HG03342 (cell line): ENCODE results near the gene EML4.

Source experiments
- ATAC-seq: cut with Tn5 transposase; IDR thresholded peaks from one replicate; pipeline ENCODE4 v1.9.1; 2021; ENCODE audit warnings: mild to moderate bottlenecking, moderate library complexity; ENCODE audit not compliant: unreplicated experiment

The EML4 gene

GRCh38 chr2:42220566-42220965 lies 51.4 kb downstream of the EML4 start:
- ATAC-seq: no peak

GRCh38 chr2:42223067-42223854 lies 54.1 kb downstream of the EML4 start:
- ATAC-seq: no peak

GRCh38 chr2:42223855-42224268 lies 54.7 kb downstream of the EML4 start:
- ATAC-seq: no peak

- no peak for ATAC-seq
Observed at GRCh38 chr2:42224422-42225067, 55.4 kb downstream of the EML4 start.

GRCh38 chr2:42225573-42225972 lies 56.4 kb downstream of the EML4 start:
- no peak for ATAC-seq

- no peak for ATAC-seq
Observed at GRCh38 chr2:42227491-42227890, 58.3 kb downstream of the EML4 start.

- no peak for ATAC-seq
Observed at GRCh38 chr2:42228101-42228500, 58.9 kb downstream of the EML4 start.

- no peak for ATAC-seq
Observed at GRCh38 chr2:42229949-42230348, 60.8 kb downstream of the EML4 start.

GRCh38 chr2:42230891-42231290 lies 61.7 kb downstream of the EML4 start:
- no peak for ATAC-seq

- ATAC-seq: no peak
Observed at GRCh38 chr2:42232024-42232423, 62.9 kb downstream of the EML4 start.

GRCh38 chr2:42233976-42234441 lies 64.9 kb downstream of the EML4 start:
- no peak for ATAC-seq

- no peak for ATAC-seq
Observed at GRCh38 chr2:42236911-42237310, 67.8 kb downstream of the EML4 start.

- peak; percentile 89 for ATAC-seq
Observed at GRCh38 chr2:42238644-42239288, 69.6 kb downstream of the EML4 start.

GRCh38 chr2:42239289-42239661 lies 70.1 kb downstream of the EML4 start:
- ATAC-seq: no peak

GRCh38 chr2:42239811-42240210 lies 70.7 kb downstream of the EML4 start:
- ATAC-seq: no peak

GRCh38 chr2:42241517-42241916 lies 72.4 kb downstream of the EML4 start:
- ATAC-seq: no peak

GRCh38 chr2:42243297-42243696 lies 74.1 kb downstream of the EML4 start:
- no peak for ATAC-seq

- ATAC-seq: no peak
Observed at GRCh38 chr2:42244520-42244919, 75.4 kb downstream of the EML4 start.

- no peak for ATAC-seq
Observed at GRCh38 chr2:42245396-42245795, 76.2 kb downstream of the EML4 start.

GRCh38 chr2:42246562-42246961 lies 77.4 kb downstream of the EML4 start:
- ATAC-seq: no peak

- no peak for ATAC-seq
Observed at GRCh38 chr2:42248846-42249245, 79.7 kb downstream of the EML4 start.

GRCh38 chr2:42249284-42249683 lies 80.1 kb downstream of the EML4 start:
- no peak for ATAC-seq
